ENCODE data around the gene TAGLN.
"Not testable (repeated sequence)": the region's sequence is repeated elsewhere in the genome, so short reads cannot be mapped to it uniquely, and the experiment has no call there.

Gene TAGLN

DNA sequence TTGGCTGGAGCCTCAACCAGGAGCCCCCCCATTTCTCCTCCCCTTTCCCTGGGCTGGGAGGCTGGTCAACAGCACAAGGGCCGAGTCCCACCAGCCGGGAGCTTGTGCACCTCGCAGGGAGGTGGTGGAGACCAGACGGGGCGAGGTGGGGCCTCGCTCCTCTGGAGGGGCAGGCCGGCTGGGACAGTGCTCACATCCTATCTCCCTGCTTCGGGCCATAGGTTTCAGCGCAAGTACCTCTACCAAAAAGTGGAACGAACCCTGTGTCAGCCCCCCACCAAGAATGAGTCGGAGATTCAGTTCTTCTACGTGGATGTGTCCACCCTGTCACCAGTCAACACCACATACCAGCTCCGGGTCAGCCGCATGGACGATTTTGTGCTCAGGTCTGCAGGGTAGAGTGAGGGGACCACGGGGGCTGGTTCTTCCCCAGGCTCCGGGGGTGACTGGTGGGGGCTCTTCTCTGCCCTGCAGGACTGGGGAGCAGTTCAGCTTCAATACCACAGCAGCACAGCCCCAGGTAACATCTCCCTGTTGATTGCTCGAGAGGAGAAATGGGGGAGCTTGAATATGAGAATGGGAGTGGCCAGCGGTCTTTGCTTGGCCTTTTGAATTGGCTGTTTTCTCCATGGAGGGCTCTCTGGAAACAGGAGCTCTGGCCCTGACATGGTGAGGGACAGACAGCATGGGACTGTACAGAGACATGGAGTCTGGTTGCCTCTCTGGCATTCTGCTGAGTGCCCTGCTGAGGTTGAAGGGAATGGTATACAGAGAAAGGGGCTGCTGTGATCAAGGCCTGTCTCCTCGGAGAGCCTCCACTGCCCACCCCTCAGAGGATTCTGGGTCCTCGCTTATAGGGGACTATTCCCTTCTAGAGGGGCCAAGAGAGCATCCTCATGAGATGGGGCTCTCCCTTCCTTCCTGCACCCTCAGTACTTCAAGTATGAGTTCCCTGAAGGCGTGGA, 17.3 kb upstream of the TAGLN start:
- DNase-seq: no peak

- DNase-seq: no peak
These were observed 16.6 kb upstream of the TAGLN start for GRCh38 chr11:117182551-117182935.

DNA sequence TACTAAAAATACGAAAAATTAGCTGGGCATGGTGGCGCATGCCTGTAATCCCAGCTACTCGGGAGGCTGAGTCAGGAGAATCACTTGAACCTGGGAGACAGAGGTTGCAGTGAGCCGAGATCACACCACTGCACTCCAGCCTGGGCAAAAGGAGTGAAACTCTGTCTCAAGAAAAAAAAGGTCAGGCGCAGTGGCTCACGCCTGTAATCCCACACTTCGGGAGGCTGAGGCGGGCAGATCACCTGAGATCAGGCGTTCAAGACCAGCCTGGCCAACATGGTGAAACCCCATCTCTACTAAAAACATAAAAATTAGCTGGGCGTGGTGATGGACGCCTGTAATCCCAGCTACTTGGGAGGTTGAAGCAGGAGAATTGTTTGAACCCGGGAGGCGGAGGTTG, 16.0 kb upstream of the TAGLN start:
- DNase-seq: not testable (repeated sequence)

DNA sequence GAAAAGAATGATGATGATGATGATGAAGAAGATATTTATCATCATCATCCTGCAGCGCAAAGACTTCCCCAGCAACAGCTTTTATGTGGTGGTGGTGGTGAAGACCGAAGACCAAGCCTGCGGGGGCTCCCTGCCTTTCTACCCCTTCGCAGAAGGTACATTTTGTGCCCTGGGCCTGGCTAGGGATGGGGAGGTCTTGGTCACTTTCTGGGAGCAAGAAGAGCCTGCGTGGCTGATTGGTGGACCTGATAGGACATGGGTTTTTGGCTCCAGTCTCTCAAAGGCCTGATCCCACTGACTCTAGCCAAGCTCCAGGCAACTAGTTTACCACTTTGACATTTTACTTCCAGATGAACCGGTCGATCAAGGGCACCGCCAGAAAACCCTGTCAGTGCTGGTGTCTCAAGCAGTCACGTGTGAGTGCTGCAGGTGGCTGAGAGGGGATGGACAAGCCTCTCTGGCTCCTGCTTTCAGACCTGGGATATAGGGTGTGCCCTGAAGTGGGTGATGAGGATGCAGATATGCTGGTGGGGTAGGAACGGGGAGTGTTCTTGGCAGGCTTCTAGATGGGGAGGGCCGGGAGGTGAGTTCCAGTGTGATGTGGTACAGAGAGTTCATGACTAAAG, 15.3 kb upstream of the TAGLN start:
- peak; percentile 54 for DNase-seq

- DNase-seq: no peak
These were observed 13.3 kb upstream of the TAGLN start for GRCh38 chr11:117185736-117186430.

DNA sequence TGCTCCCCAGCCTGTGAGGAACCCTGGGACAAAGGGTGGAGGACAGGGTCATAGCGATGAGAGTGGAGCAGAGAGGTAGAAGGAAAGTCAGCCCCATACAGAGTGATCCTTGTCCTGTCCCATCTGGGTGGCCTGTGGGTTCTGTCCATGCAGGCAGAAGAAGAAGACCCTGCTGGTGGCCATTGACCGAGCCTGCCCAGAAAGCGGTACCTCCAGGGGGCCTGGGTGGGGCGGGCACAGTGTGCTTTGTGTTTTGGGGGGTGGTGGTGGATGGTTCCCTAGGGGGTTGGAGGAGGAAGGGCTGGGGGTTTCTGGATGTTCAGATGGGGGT, 12.8 kb upstream of the TAGLN start:
- DNase-seq: no peak

GRCh38 chr11:117187007-117187406, 12.2 kb upstream of the TAGLN start:
- peak; percentile 53 for DNase-seq

DNA sequence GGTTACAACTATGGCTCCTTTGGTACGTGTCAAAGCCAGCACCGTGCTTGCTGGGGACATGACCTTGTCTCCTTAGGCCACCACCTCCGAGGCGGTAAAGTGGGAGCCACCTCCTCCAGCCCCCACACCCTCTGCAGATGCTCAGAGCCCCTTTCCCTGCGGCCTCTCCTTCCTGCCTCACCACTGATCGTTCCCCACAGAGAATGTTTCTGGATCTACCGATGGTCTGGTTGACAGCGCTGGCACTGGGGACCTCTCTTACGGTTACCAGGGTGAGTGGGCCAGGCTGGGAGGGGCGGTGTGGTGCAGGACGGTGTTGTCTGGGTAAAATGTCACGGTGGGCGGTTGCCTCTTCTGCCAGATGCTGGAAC, 11.8 kb upstream of the TAGLN start:
- peak; percentile 43 for DNase-seq

DNA sequence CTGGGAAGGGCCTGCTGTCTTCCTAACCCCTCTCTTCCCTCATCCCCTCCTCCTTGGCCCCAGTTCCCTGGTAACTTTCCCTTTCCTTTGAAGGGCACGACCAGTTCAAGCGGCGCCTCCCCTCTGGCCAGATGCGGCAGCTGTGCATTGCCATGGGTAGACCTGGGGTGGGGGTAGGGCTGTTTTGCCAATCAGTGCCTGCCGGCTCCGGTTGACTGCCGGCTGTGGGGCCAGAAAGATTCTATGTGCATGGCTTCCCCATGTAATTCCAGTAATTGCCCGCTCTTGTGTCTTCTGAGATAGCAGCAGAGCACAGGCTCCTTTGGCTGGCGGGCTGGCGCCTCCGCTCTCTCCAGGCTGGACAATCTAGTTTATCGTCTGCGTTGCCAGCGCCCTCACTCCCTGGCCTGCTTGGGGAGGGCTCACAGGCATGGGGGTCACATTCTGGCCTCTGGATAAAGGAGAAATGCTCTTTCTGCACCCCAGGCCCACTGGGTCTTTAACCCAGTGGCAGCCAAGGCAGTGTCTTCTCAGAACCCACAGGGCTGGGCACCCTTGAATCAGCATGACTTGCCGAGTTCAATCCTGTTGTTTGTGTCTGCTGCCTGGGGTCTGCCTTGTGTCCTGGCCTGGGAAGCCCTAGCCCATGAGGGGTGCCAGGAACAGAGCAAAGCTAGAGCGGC, 11.2 kb upstream of the TAGLN start:
- DNase-seq: no peak

DNA sequence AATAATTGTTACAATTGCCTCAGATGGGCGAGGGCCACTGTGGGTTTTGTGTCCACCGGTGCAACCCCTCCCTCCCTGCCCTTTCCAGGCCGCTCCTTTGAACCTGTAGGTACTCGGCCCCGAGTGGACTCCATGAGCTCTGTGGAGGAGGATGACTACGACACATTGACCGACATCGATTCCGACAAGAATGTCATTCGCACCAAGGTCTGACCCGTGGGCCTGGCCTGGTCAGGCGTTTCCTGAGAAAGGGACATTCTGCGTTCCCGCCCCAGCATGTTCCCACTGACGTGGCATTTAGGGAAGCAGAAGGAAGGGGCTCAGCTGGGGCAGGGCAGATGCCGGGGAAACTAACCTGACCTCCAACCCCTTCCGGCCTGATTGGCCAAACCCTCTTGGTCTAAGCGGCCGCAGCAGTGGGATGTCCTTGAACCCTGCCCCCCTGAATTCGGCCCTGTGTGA, 10.5 kb upstream of the TAGLN start:
- peak; percentile 43 for DNase-seq

DNA sequence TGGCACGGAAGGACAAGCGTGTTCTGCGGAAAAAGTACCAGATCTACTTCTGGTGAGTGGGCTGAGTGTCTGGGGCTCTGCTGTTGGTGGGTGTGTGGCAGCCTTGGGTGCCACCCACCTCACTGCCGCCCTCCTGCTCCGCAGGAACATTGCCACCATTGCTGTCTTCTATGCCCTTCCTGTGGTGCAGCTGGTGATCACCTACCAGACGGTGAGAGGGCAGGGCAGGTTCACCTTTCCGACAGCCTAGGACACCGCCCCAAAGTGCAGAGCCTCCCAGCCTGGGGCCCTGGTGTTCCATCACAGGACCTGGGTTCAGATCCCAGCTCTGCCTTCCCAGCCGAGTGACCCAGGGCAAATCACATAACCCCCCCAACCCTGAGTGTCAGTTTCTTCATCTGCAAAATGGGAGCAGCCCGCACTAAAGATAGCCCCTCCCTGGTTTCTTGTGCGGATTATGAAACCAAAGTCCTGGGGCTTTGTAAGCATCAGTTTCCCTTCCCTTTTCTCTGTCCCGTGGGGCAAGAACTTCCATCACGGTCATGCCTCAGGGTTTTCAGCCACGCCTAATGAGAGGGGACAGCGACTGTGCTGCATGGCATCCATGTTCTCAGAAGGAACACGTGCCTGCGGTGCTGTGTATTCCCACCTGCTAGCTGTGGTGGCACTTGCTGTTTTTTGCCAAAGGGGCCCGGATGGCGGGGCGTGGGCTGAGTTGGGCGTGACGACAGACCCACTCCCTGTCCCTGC, 9.8 kb upstream of the TAGLN start:
- DNase-seq: peak; percentile 40

- peak; percentile 45 for DNase-seq
These were observed 9.1 kb upstream of the TAGLN start for GRCh38 chr11:117189941-117190544.

GRCh38 chr11:117191680-117192400, 7.3 kb upstream of the TAGLN start:
- DNase-seq: no peak

DNA sequence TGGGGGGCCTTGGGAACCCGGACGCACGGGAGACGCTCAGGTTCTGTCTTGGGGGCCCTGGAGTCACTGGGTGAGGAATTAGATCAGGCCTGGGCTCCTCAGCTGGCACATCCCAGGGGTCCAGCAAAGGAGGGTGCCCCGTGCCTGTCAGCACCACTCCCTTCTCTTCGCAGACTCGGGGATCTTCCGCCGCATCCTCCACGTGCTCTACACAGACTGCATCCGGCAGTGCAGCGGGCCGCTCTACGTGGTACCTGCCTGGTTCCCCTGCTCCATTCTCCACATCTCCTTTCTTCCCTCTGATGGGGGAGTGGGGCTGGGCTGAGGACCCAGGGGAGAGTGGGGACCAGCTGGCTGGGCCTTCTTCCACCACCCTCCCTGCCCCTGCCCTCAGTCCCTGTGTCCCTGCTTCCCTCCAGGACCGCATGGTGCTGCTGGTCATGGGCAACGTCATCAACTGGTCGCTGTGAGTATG, 6.7 kb upstream of the TAGLN start:
- no peak for DNase-seq

GRCh38 chr11:117193130-117194020, 5.8 kb upstream of the TAGLN start:
- no peak for DNase-seq

DNA sequence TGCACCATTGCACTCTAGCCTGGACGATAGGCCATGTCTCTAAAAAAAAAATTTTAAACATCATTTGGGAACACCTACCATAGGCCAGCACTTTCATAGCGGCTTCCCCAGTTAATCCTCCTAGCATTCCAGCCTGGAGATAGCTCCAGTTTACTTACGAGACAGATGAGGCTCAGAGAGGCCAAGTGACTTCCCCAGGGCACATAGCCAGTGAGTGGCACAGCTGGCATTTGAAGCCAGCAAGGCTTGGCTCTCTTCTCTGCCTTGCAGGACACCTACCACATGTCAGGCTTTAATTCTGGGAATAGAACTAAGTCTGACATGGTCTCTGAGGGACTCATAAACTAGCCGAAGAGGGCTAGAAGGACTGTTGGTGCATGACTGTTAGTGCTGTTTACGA, 4.9 kb upstream of the TAGLN start:
- DNase-seq: no peak

DNA sequence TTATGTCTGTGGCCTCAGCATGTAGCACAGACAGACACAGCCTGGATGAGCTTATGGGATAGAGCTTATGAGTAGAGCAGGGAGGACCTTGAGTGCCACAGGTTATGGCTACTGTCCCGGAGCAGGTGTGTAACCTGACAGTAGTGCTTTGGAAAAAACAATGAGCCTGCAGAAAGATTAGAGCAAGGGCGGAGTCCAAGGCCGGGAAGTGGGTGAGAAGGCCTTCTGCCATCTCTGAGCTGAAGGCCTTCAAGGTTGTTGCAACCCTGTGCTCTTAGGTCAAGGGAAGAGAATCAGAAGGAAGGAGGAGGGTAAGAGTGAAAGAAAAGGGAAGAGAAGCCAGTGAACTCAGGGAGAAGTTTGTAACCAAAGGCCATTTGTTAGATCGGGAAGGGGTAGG, 3.9 kb upstream of the TAGLN start:
- no peak for DNase-seq

DNA sequence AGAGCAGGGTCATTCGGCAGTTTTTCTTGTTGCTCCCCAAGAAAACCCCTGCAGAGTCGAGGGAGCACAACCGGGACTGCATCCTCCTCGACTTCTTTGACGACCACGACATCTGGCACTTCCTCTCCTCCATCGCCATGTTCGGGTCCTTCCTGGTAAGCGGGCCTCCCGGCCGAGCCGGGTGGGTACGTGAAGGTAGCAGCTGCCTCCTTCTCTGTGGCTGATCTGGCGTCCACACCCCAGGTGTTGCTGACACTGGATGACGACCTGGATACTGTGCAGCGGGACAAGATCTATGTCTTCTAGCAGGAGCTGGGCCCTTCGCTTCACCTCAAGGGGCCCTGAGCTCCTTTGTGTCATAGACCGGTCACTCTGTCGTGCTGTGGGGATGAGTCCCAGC, 3.4 kb upstream of the TAGLN start:
- no peak for DNase-seq

- no peak for DNase-seq
These were observed 2.2 kb upstream of the TAGLN start for GRCh38 chr11:117197006-117197405.

All from islet precursor cell (in vitro differentiated cells).